ENCODE results near the gene CALML4. TPM values are rescaled to one million over a fixed set of nuclear protein-coding genes. Genes with fewer than 3 reads are reported as not detected.

The CALML4 gene
- total RNA-seq, 1 donor, result 2.2 TPM

- Histone ChIP-seq H3K9me3 (ENCODE audit: low read depth, low read length) (no peaks in the 10 kb centered on the region), H3K4me2 (ENCODE audit: insufficient read depth, low read length) (no peak overlapping the region), H3K4me1 (ENCODE audit: insufficient read depth, low read length) (peaks cover 12% of the 10 kb centered on the region), H4K20me1 (ENCODE audit: insufficient read depth, low read length) (no peaks in the 10 kb centered on the region), H3K36me3 (ENCODE audit: insufficient read depth, low read length) (peaks cover 44% of the 10 kb centered on the region), H3K27me3 (ENCODE audit: insufficient read depth, low read length) (no peaks in the 10 kb centered on the region), H3K27ac (ENCODE audit: low read depth, low read length) (no peak overlapping the region), H3K79me2 (ENCODE audit: insufficient read depth, low read length) (no peaks in the 10 kb centered on the region), H2AFZ (ENCODE audit: low read length) (no peak overlapping the region), H3K4me3 (ENCODE audit: insufficient read depth, low read length) (no peak overlapping the region)
- TF ChIP-seq CTCF (IDR thresholded peaks at IDR 0.05; ENCODE audit: extremely low read depth, low read depth, low read length), result no peak
- no peak for DNase-seq (ENCODE audit: insufficient read length, low spot score, missing footprints)
Observed at GRCh38 chr15:68191555-68191954, 13.6 kb downstream of the CALML4 start.

- H3K36me3 ChIP-seq (ENCODE audit: insufficient read depth, low read length), result peaks cover 44% of the 10 kb centered on the region
- DNase-seq (ENCODE audit: insufficient read length, low spot score, missing footprints), result no peak
- no peaks in the 10 kb centered on the region for H3K27me3 ChIP-seq (ENCODE audit: insufficient read depth, low read length)
- no peak overlapping the region for H2AFZ ChIP-seq (ENCODE audit: low read length)
- TF ChIP-seq CTCF (IDR thresholded peaks at IDR 0.05; ENCODE audit: extremely low read depth, low read depth, low read length), result no peak
- no peaks in the 10 kb centered on the region for H4K20me1 ChIP-seq (ENCODE audit: insufficient read depth, low read length)
- H3K27ac ChIP-seq (ENCODE audit: low read depth, low read length), result no peak overlapping the region
- no peak overlapping the region for H3K4me3 ChIP-seq (ENCODE audit: insufficient read depth, low read length)
- no peaks in the 10 kb centered on the region for H3K9me3 ChIP-seq (ENCODE audit: low read depth, low read length)
- no peaks in the 10 kb centered on the region for H3K79me2 ChIP-seq (ENCODE audit: insufficient read depth, low read length)
- H3K4me1 ChIP-seq (ENCODE audit: insufficient read depth, low read length), result peaks cover 14% of the 10 kb centered on the region
- H3K4me2 ChIP-seq (ENCODE audit: insufficient read depth, low read length), result no peak overlapping the region
Observed at GRCh38 chr15:68190048-68190447, 15.1 kb downstream of the CALML4 start.

GRCh38 chr15:68188647-68189046, 16.5 kb downstream of the CALML4 start:
- Histone ChIP-seq H2AFZ (ENCODE audit: low read length) (no peak overlapping the region), H3K27me3 (ENCODE audit: insufficient read depth, low read length) (no peaks in the 10 kb centered on the region), H3K27ac (ENCODE audit: low read depth, low read length) (no peak overlapping the region), H3K4me1 (ENCODE audit: insufficient read depth, low read length) (peaks cover 14% of the 10 kb centered on the region), H3K36me3 (ENCODE audit: insufficient read depth, low read length) (peaks cover 51% of the 10 kb centered on the region), H3K79me2 (ENCODE audit: insufficient read depth, low read length) (no peaks in the 10 kb centered on the region), H3K4me2 (ENCODE audit: insufficient read depth, low read length) (no peak overlapping the region), H3K4me3 (ENCODE audit: insufficient read depth, low read length) (no peak overlapping the region), H3K9me3 (ENCODE audit: low read depth, low read length) (no peaks in the 10 kb centered on the region), H4K20me1 (ENCODE audit: insufficient read depth, low read length) (no peaks in the 10 kb centered on the region)
- DNase-seq (ENCODE audit: insufficient read length, low spot score, missing footprints), result no peak
- no peak for TF ChIP-seq CTCF (IDR thresholded peaks at IDR 0.05; ENCODE audit: extremely low read depth, low read depth, low read length)

GRCh38 chr15:68187559-68187958, 17.6 kb downstream of the CALML4 start:
- peak; percentile 56 for DNase-seq (ENCODE audit: insufficient read length, low spot score, missing footprints)
- H3K9me3 ChIP-seq (ENCODE audit: low read depth, low read length), result no peaks in the 10 kb centered on the region
- TF ChIP-seq CTCF (IDR thresholded peaks at IDR 0.05; ENCODE audit: extremely low read depth, low read depth, low read length), result no peak
- H3K4me3 ChIP-seq (ENCODE audit: insufficient read depth, low read length), result no peak overlapping the region
- H3K27ac ChIP-seq (ENCODE audit: low read depth, low read length), result peak overlapping the region; percentile 27
- no peaks in the 10 kb centered on the region for H3K79me2 ChIP-seq (ENCODE audit: insufficient read depth, low read length)
- no peaks in the 10 kb centered on the region for H4K20me1 ChIP-seq (ENCODE audit: insufficient read depth, low read length)
- peaks cover 45% of the 10 kb centered on the region for H3K36me3 ChIP-seq (ENCODE audit: insufficient read depth, low read length)
- H3K4me2 ChIP-seq (ENCODE audit: insufficient read depth, low read length), result peak overlapping the region; percentile 50
- no peaks in the 10 kb centered on the region for H3K27me3 ChIP-seq (ENCODE audit: insufficient read depth, low read length)
- no peak overlapping the region for H2AFZ ChIP-seq (ENCODE audit: low read length)
- peaks cover 14% of the 10 kb centered on the region for H3K4me1 ChIP-seq (ENCODE audit: insufficient read depth, low read length)
